MCF 10A (cell line): Measurements from ENCODE around the gene KCNIP3. TPM values are rescaled to one million over a fixed set of nuclear protein-coding genes. Genes with fewer than 3 reads are reported as not detected.

ENCODE experiments used
- BruUV-seq: library from RNA; stranded (reverse); fragments of 400-500 nt; replicated peaks from 2 replicates; lab custom pipeline; 2021; lab: Mats Ljungman, UMichigan
- CTCF ChIA-PET: fragments of 300-600 bp; sonication (Branson Sonifier 250); formaldehyde crosslinking; extraction: SDS; loops from one replicate; lab custom pipeline; 2021; ENCODE audit warnings: antibody characterized with exemption, inconsistent platforms; lab: Yijun Ruan, JAX
- POLR2A ChIA-PET: fragments of 300-600, 350-650 bp; sonication (Branson Sonifier 250); formaldehyde crosslinking; extraction: SDS; loops from one replicate; lab custom pipeline; 2020; ENCODE audit warnings: antibody characterized with exemption, inconsistent platforms; lab: Yijun Ruan, JAX
- DNase-seq: peaks from one replicate; pipeline ENCODE4 v3.0.0-alpha.2; 2018; ENCODE audit not compliant: unreplicated experiment
- H3K27ac Mint-ChIP-seq: one replicate; pipeline ENCODE4 v1.8.0; 2022; ENCODE audit warnings: mild to moderate bottlenecking, low read depth, mixed read lengths; ENCODE audit not compliant: unreplicated experiment
- H3K27me3 Mint-ChIP-seq: one replicate; pipeline ENCODE4 v1.8.0; 2022; ENCODE audit warnings: mixed read lengths; ENCODE audit not compliant: insufficient read depth, unreplicated experiment
- H3K36me3 Mint-ChIP-seq: one replicate; pipeline ENCODE4 v1.8.0; 2022; ENCODE audit warnings: mild to moderate bottlenecking, moderate library complexity, mixed read lengths; ENCODE audit not compliant: insufficient read depth, unreplicated experiment
- H3K4me1 Mint-ChIP-seq: one replicate; pipeline ENCODE4 v1.8.0; 2022; ENCODE audit warnings: mixed read lengths; ENCODE audit not compliant: insufficient read depth, unreplicated experiment
- H3K4me3 Mint-ChIP-seq: one replicate; pipeline ENCODE4 v1.8.0; 2022; ENCODE audit warnings: mild to moderate bottlenecking, moderate library complexity, mixed read lengths; ENCODE audit not compliant: unreplicated experiment
- H3K9me3 Mint-ChIP-seq: one replicate; pipeline ENCODE4 v1.8.0; 2022; ENCODE audit warnings: mixed read lengths; ENCODE audit not compliant: unreplicated experiment
- intact Hi-C: fragments of 100-400 bp; cut with micrococcal nuclease; formaldehyde crosslinking; loops from 2 replicates; pipeline ENCODE4 v1.14.1; 2022
- total RNA-seq: library from RNA; stranded (reverse); gene quantifications from 2 replicates; pipeline ENCODE4 v1.2.3, GENCODE V29; 2022
- TF ChIP-seq, protein P1 (sequence below): fragments of 200-600 bp; IDR thresholded peaks from one replicate; pipeline ENCODE4 v1.8.0; 2022; ENCODE audit warnings: antibody characterized with exemption, mild to moderate bottlenecking; ENCODE audit not compliant: unreplicated experiment

The KCNIP3 gene
- total RNA-seq, 1 experiment from 2014 or later = 15.6 TPM

DNA sequence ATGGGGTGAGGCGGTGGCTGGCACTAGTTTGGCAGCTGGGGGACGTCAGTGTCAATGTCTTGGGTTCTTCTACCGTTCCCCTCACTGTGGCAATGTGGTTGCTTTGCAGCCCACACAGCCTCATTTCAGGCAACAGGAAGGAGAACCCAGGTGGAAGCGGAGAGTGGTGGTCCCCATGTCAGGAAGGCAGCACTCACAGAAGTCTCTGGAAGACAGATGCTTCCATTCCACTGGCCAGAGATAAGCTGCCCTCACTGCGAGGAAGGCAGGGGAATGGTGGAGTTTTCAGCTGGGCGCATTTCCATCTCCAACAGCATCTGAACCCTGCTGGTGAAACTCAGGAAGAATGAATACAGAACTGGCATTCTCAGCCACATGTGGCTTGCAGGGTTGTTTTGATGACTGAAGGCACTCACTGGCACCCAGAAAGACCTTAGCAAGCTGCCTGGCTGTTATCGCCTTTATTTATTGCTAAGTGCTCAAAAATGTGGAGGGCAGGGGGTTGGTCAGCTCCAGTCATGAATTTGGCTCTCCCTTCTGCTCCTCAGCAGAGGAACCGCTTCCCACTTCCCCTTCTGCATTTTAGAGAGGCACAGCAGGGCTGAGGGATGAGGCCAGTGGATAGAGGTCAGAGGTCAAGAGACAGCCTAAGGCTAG, 19.4 kb downstream of the KCNIP3 start:
- peaks cover 52% of the 10 kb centered on the region for H3K4me1 Mint-ChIP-seq
- peak overlapping the region; percentile 86 for H3K27ac Mint-ChIP-seq
- intact Hi-C loops = no loop called here
- H3K9me3 Mint-ChIP-seq = no peaks in the 10 kb centered on the region
- H3K4me3 Mint-ChIP-seq = peak overlapping the region; percentile 36
- H3K27me3 Mint-ChIP-seq = no peaks in the 10 kb centered on the region
- TF ChIP-seq, protein P1, sequence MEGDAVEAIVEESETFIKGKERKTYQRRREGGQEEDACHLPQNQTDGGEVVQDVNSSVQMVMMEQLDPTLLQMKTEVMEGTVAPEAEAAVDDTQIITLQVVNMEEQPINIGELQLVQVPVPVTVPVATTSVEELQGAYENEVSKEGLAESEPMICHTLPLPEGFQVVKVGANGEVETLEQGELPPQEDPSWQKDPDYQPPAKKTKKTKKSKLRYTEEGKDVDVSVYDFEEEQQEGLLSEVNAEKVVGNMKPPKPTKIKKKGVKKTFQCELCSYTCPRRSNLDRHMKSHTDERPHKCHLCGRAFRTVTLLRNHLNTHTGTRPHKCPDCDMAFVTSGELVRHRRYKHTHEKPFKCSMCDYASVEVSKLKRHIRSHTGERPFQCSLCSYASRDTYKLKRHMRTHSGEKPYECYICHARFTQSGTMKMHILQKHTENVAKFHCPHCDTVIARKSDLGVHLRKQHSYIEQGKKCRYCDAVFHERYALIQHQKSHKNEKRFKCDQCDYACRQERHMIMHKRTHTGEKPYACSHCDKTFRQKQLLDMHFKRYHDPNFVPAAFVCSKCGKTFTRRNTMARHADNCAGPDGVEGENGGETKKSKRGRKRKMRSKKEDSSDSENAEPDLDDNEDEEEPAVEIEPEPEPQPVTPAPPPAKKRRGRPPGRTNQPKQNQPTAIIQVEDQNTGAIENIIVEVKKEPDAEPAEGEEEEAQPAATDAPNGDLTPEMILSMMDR = no peak
- peak; percentile 67 for DNase-seq
- no peaks in the 10 kb centered on the region for H3K36me3 Mint-ChIP-seq
- no TSS peak for BruUV-seq
- CTCF ChIA-PET = interaction anchor here (0.6 to 16.5 kb wide), 20 partner anchors 11 to 412 kb away, joined by 3 to 323 read pairs (median 4); partner anchors contain the start of gene FAHD2A
- POLR2A ChIA-PET = interaction anchor here (0.7 to 3.9 kb wide), 15 partner anchors 11 to 294 kb away, joined by 3 to 45 read pairs (median 4); partner anchors contain the start of genes FAHD2A and ZNF2

DNA sequence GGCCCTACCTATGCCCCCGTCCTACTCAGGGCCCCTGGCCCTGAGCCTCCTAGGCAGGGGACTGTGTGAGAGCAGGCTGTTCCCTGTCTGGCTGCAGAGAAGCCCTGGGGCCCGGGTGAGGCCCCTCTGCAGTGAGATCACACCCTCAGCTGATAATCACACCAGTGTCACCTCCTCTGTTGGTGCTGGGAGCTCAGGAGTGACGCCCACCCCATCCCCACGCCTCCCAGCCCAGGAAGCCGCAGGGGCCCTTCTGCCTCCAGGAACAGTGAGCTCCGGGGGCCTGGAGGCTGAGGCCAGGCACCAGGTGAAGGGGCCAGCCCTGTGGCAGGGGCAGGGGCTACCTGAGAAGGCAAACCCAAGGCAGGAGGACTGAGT, 20.0 kb downstream of the KCNIP3 start:
- BruUV-seq = no TSS peak
- ChIA-PET POLR2A (interaction anchor here (0.6 to 3.9 kb wide), 7 partner anchors 14 to 115 kb away, joined by 3 to 45 read pairs (median 9); partner anchors contain the start of gene FAHD2A), CTCF (interaction anchor here (0.9 to 16.5 kb wide), 7 partner anchors 11 to 411 kb away, joined by 5 to 323 read pairs (median 10); no protein-coding TSS in a partner anchor)
- Mint-ChIP-seq H3K36me3 (no peaks in the 10 kb centered on the region), H3K27me3 (no peaks in the 10 kb centered on the region), H3K4me3 (peak overlapping the region; percentile 68), H3K27ac (peak overlapping the region; percentile 86), H3K4me1 (peaks cover 52% of the 10 kb centered on the region), H3K9me3 (no peaks in the 10 kb centered on the region)
- intact Hi-C loops = no loop called here
- no peak for DNase-seq
- TF ChIP-seq, protein P1 = no peak

DNA sequence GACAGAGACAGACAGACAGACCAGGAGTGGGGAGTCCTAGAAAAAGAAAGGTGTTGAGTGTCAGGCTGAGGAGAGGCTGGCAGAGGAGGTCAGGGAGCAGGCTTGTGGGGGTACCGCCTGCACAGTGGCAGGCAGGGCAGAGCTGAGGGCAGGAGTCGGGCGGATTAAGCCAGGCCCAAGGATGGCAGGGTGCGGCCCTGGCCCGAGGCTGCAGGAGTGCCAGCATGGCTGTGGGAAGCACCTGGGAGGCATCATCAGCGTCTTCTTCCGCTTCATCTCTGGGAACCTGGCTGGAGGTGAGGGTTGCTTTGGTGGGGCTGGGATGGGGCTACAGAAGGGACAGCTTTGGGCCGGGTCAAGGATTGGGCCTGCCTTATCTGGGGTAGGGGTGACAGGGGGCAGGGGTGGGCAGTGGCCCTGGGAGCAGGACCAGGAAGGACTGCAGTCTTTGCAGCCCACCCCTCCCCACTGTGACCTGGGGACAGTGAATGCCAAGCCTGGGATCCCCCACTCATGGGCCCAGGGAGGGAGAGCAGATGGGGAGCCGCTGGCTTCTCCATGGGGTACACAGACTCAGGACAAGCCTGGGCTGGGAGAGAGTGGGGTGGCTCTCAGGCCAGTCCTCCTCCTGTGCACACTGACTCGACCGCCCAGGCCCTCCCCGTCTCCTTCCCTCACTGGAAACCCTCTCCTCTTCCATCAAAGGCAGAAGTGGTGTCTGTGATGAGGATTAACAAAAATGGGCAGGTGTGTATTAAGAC, 20.7 kb downstream of the KCNIP3 start:
- TF ChIP-seq, protein P1 = no peak
- no peaks in the 10 kb centered on the region for H3K36me3 Mint-ChIP-seq
- intact Hi-C loops = no loop called here
- DNase-seq = peak; percentile 42
- peak overlapping the region; percentile 86 for H3K27ac Mint-ChIP-seq
- POLR2A ChIA-PET = interaction anchor here (0.6 to 3.9 kb wide), 4 partner anchors 15 to 116 kb away, joined by 3 to 45 read pairs (median 3); partner anchors contain the start of gene FAHD2A
- no TSS peak for BruUV-seq
- peak overlapping the region; percentile 68 for H3K4me3 Mint-ChIP-seq
- H3K27me3 Mint-ChIP-seq = no peaks in the 10 kb centered on the region
- CTCF ChIA-PET = interaction anchor here (1.0 to 16.5 kb wide), 5 partner anchors 10 to 87 kb away, joined by 5 to 323 read pairs (median 10); no protein-coding TSS in a partner anchor
- H3K4me1 Mint-ChIP-seq = peaks cover 52% of the 10 kb centered on the region
- no peaks in the 10 kb centered on the region for H3K9me3 Mint-ChIP-seq
